GM10266 (cell line): ENCODE measurements around the gene SIGLEC11.
"Not testable (repeated sequence)": the region's sequence is repeated elsewhere in the genome, so short reads cannot be mapped to it uniquely, and the experiment has no call there.

ENCODE experiments used
- DNase-seq: peaks from one replicate; pipeline ENCODE4 v3.0.0; 2012; ENCODE audit errors: extremely low spot score
- CTCF ChIP-seq: IDR thresholded peaks from 2 replicates; pipeline ENCODE4 v1.5.1; 2012; ENCODE audit warnings: mild to moderate bottlenecking, low read depth; ENCODE audit not compliant: control insufficient read depth, insufficient read depth; ENCODE audit errors: missing control alignments

SIGLEC11 gene

GRCh38 chr19:49950590-49950948 is 10.4 kb downstream of the SIGLEC11 start:
- TF ChIP-seq CTCF: no peak

GRCh38 chr19:49949742-49950589 is 11.0 kb downstream of the SIGLEC11 start:
- DNase-seq: no peak
- no peak for TF ChIP-seq CTCF

More at GRCh38 chr19:49950590-49950948, 10.4 kb downstream of the SIGLEC11 start:
- DNase-seq: no peak

GRCh38 chr19:49946415-49946814 is 14.6 kb downstream of the SIGLEC11 start:
- DNase-seq: no peak
- no peak for TF ChIP-seq CTCF

GRCh38 chr19:49944567-49944966 is 16.4 kb downstream of the SIGLEC11 start:
- DNase-seq: not testable (repeated sequence)

GRCh38 chr19:49940482-49940791 is 20.5 kb downstream of the SIGLEC11 start:
- no peak for DNase-seq
- TF ChIP-seq CTCF: no peak

- DNase-seq: no peak
- peak; percentile 9 for TF ChIP-seq CTCF
Observed at GRCh38 chr19:49939721-49940481, 21.1 kb downstream of the SIGLEC11 start.

GRCh38 chr19:49938662-49939061 is 22.3 kb downstream of the SIGLEC11 start:
- DNase-seq: no peak
- no peak for TF ChIP-seq CTCF
